Pancreas (tissue), 10 donors: ENCODE measurements around the gene GLI3. TPM values are rescaled to one million over a fixed set of nuclear protein-coding genes. Genes with fewer than 3 reads are reported as not detected.

ENCODE experiments used
- ATAC-seq, 4 donors: fragments of 200-7000 bp; cut with Tn5 transposase; one replicate each; pipeline versions ENCODE4 v1.8.0 to v1.9.1; 2020; ENCODE audit warnings: mild to moderate bottlenecking in 4 of 4, moderate library complexity in 4 of 4
- DNase-seq, 6 donors: peaks; one replicate each; pipeline ENCODE4 v3.0.0-alpha.2; 2020
- FAIRE-seq: peaks from 2 replicates; lab custom pipeline; 2012; peaks lifted over from hg19 to GRCh38; lab: Jason Lieb, UNC
- H3K27ac ChIP-seq, 4 donors: fragments of 200-600 bp; sonication (generic); 1 replicate in 3 of 4; 2 replicates in 1 of 4; pipeline versions ENCODE4 v1.5.0 to v1.8.0; 2020
- H3K27me3 ChIP-seq, 4 donors: fragments of 200-600 bp; one replicate each; pipeline ENCODE4 v1.8.0; 2021
- H3K36me3 ChIP-seq, 3 donors: fragments of 200-600 bp; sonication (generic) in 1 of 3; one replicate each; pipeline versions ENCODE4 v1.5.0 to v1.8.0; 2020 to 2021
- H3K4me1 ChIP-seq, 3 donors: fragments of 200-600 bp; one replicate each; pipeline ENCODE4 v1.8.0; 2021
- H3K4me3 ChIP-seq, 4 donors: fragments of 200-600 bp; sonication (generic) in 2 of 4; one replicate each; pipeline versions ENCODE4 v1.5.0 to v1.8.0; 2020 to 2021
- H3K9me3 ChIP-seq, 4 donors: fragments of 200-600 bp; one replicate each; pipeline ENCODE4 v1.8.0; 2021
- WGBS, 2 donors: extraction: QIAGEN DNeasy Blood & Tissue Kit; methylation state at CpG; one replicate each; pipeline ENCODE4 v1.1.7; 2013; 5-methylcytosine and 5-hydroxymethylcytosine counted together
- intact Hi-C, 3 donors: fragments of 100-400 bp; cut with DNase I; formaldehyde crosslinking; loops; one replicate each; pipeline versions ENCODE4 v1.11.1 to v1.14.2; 2022
- polyA plus RNA-seq, 2 donors: library from polyadenylated mRNA; stranded (reverse); fragments of 200-250 nt; gene quantifications; one replicate each; pipeline ENCODE4 v1.2.3, GENCODE V29; 2013
- total RNA-seq, 6 donors: library from RNA; stranded (reverse); fragmentation: NEBNext Ultra II Directional in 4 of 6; extraction: Animal tissue kit (Norgen Biotek cat#: 25700) in 4 of 6; gene quantifications; one replicate each; pipeline versions ENCODE4 v1.2.1 to v1.2.4, GENCODE V29; 2021 to 2023
- TF ChIP-seq, protein P1 (sequence below), 4 donors: fragments of 200-600 bp; sonication (generic) in 3 of 4; IDR thresholded peaks; one replicate each; pipeline versions ENCODE4 v1.5.0 to v1.8.0; 2021; ENCODE audit warnings: antibody characterized with exemption in 4 of 4
- donor health status: healthy with polysubstance abuse.
- donor health status: DM: no; HTN: no; CAD: no; lungs with moderate emphysema.
- donor health status: DM: no; HTN: no; CAD: no.
- donor health status: control.
- donor health status: control.
- donor health status: Bipolar disorder and iron deficiency.
- donor health status: DM: yes; HTN: yes; CAD: no.
- donor health status: DM: no; HTN: no; CAD: no.
- donor health status: DM: no; HTN: no; CAD: no.
- donor health status: DM: yes; HTN: yes; CAD: no.

Gene GLI3
- total and polyA plus RNA-seq, 8 donors = 0.38 to 6.2 (median 1.4) TPM

DNA sequence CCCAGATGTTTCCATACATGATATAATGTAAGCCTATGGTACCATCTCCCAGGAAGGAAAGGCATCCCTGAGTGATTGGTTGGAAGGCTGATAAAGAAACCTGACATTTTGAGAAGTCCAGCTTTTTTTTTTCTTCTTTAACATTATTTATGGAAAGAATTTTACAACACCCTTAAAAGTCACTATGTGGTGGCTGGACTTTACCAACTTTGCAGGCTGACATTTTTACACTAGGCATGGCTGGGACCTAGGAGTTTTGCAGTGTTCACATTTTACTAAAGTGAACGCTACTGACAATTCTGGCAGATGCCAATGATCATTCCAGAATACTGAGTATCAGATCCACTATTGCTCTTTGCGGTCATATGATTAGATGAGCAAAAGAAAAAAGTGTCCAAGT lies 239.9 kb downstream of the GLI3 start:
- H3K27me3 ChIP-seq = no peaks in the 10 kb centered on the region
- H3K9me3 ChIP-seq = no peaks in the 10 kb centered on the region
- 93 to 97% methylated on average over 2 of the region's 2 CpGs for WGBS, 2 donors
- H3K27ac ChIP-seq = no peak overlapping the region
- FAIRE-seq (no peak), ATAC-seq (no peak), DNase-seq (no peak)
- H3K4me3 ChIP-seq = no peak overlapping the region
- H3K4me1 ChIP-seq = no peaks in the 10 kb centered on the region
- intact Hi-C loops = no loop called here
- no peaks in the 10 kb centered on the region for H3K36me3 ChIP-seq
- TF ChIP-seq, protein P1, sequence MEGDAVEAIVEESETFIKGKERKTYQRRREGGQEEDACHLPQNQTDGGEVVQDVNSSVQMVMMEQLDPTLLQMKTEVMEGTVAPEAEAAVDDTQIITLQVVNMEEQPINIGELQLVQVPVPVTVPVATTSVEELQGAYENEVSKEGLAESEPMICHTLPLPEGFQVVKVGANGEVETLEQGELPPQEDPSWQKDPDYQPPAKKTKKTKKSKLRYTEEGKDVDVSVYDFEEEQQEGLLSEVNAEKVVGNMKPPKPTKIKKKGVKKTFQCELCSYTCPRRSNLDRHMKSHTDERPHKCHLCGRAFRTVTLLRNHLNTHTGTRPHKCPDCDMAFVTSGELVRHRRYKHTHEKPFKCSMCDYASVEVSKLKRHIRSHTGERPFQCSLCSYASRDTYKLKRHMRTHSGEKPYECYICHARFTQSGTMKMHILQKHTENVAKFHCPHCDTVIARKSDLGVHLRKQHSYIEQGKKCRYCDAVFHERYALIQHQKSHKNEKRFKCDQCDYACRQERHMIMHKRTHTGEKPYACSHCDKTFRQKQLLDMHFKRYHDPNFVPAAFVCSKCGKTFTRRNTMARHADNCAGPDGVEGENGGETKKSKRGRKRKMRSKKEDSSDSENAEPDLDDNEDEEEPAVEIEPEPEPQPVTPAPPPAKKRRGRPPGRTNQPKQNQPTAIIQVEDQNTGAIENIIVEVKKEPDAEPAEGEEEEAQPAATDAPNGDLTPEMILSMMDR (IDR thresholded peaks at IDR 0.05) = no peak

DNA sequence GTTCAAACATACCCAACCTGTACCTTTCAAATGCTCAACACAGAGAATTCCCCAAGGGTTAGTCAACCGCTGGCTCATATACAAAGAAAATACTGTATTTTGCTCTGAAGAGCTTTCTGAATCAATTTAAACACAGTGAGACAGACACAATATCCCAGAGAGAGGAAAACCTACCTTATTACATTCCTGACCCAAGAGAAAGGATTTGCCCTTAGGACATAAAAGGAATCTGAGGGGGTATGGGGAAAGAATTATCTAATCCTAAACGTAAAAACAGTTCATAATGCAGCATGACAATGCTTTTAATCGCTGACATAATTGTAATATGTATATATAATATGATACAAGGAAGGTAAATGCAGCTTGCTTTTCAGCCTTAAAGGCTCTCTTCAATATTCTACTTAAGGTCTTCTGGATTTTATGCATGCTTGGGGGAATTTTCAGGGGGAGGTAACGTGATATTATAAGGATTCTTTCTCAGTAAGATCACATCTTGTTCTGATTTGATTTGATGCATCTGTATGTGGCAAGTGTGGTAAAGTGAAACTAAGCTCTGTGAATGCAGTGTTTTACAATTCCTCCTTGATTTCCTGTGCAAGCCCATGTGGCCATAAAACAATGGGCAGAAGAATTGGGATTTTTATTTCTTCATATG lies 240.5 kb downstream of the GLI3 start:
- intact Hi-C loops = no loop called here

DNA sequence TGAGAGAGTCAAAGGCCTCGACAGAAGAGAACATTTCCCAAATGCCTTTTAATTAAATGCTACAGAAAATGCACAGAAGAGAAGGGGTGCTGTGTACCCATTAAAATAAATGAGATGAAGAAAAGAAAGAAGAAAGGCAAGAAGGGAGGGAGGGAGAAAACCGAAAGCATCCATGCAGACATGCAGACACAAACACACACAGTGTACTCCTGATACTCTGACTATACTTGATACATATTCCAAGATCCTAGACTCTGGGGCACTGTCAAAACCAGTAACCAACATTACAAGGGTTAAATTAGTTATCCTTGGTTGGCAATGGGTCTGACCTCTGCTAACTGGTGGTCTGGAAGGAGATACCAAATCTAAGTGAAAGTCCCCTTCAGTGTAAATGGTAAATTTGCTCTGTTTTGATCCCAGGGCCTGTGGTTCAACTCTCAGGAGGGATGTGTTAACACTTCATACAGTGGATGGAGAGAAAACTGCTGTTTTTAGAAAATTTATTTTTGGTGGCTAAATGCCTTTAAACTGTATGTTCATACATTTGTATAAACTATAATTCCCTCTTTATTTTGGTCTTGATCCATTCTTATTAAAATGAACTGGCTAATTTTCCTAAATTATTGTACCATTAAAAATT lies 241.3 kb downstream of the GLI3 start:
- H3K4me1 ChIP-seq = no peaks in the 10 kb centered on the region
- no peaks in the 10 kb centered on the region for H3K9me3 ChIP-seq
- FAIRE-seq = no peak
- no peak overlapping the region for H3K4me3 ChIP-seq
- WGBS, 2 donors = 79 to 90% methylated on average over 2 of the region's 2 CpGs
- no peak for ATAC-seq
- no peak for DNase-seq
- no peak overlapping the region for H3K27ac ChIP-seq
- no peaks in the 10 kb centered on the region for H3K36me3 ChIP-seq
- H3K27me3 ChIP-seq = no peaks in the 10 kb centered on the region
- TF ChIP-seq, protein P1 (IDR thresholded peaks at IDR 0.05) = no peak
- intact Hi-C loops = no loop called here

More for the DNA sequence above, 240.5 kb downstream of the GLI3 start:
- ATAC-seq = no peak
- Histone ChIP-seq H3K4me3 (no peak overlapping the region), H3K27me3 (no peaks in the 10 kb centered on the region), H3K4me1 (no peaks in the 10 kb centered on the region), H3K27ac (no peak overlapping the region), H3K9me3 (no peaks in the 10 kb centered on the region), H3K36me3 (no peaks in the 10 kb centered on the region)
- no peak for DNase-seq
- 79 to 81% methylated on average over 4 of the region's 4 CpGs for WGBS, 2 donors
- FAIRE-seq = no peak
- TF ChIP-seq, protein P1 (IDR thresholded peaks at IDR 0.05) = no peak

DNA sequence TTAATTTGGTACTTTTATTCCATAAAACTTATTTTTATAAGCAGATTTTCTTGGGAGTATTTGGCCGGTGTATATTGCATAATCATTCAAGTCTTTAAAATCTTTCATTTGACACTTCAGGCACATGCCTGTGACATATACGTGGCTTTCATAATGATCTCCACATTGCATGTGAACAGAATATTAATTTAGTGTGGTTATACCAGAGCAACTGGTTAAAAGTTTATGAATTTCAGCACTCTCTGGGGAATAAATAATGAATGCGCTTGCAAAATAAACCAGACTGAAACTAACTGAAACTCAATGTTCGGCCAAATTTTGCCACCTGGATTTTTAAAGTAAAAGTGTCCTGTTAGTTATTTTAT lies 242.3 kb downstream of the GLI3 start:
- Histone ChIP-seq H3K27ac (no peak overlapping the region), H3K9me3 (no peaks in the 10 kb centered on the region), H3K4me3 (no peak overlapping the region), H3K27me3 (no peaks in the 10 kb centered on the region), H3K4me1 (no peaks in the 10 kb centered on the region), H3K36me3 (no peaks in the 10 kb centered on the region)
- no peak for ATAC-seq
- FAIRE-seq = no peak
- TF ChIP-seq, protein P1 (IDR thresholded peaks at IDR 0.05) = no peak
- intact Hi-C loops = no loop called here
- 89 to 92% methylated on average over 4 of the region's 4 CpGs for WGBS, 2 donors
- DNase-seq = no peak
